ENCODE data around the gene RNF113B. TPM values are rescaled to one million over a fixed set of nuclear protein-coding genes. Genes with fewer than 3 reads are reported as not detected.

RNF113B gene
- total and polyA plus RNA-seq, 2 donors (not counting 1 experiment from before 2014, with no cell fraction given) = not detected

GRCh38 chr13:98173431-98174152, 3.5 kb downstream of the RNF113B start:
- Histone ChIP-seq H3K4me1 (ENCODE audit: control insufficient read depth in 2 of 2, insufficient read depth in 2 of 2, low read length in 2 of 2) (no peaks in the 10 kb centered on the region), H3K27me3 (replicated peaks in 1 of 4; ENCODE audit: control extremely low read depth in 1 of 4, control insufficient read depth in 3 of 4, insufficient read depth in 4 of 4, low read length in 3 of 4) (no peaks in the 10 kb centered on the region), H3K9ac (ENCODE audit: low read length) (no peak overlapping the region), H3K4me2 (replicated peaks; ENCODE audit: low read depth, low read length, poor library complexity, severe bottlenecking) (no peak overlapping the region), H3K36me3 (replicated peaks in 1 of 2; ENCODE audit: control extremely low read depth in 1 of 2, control insufficient read depth in 1 of 2, extremely low read depth in 1 of 2, insufficient read depth in 2 of 2, low read length in 1 of 2) (no peaks in the 10 kb centered on the region), H4K20me1 (ENCODE audit: control insufficient read depth, insufficient read depth, low read length, poor library complexity, severe bottlenecking) (no peaks in the 10 kb centered on the region), H3K4me3 (ENCODE audit: control extremely low read depth in 1 of 5, extremely low read depth in 1 of 5, insufficient read depth in 1 of 5, low read depth in 2 of 5, low read length in 4 of 5) (no peak overlapping the region), H2AFZ (ENCODE audit: insufficient read depth, low read depth, low read length, poor library complexity, severe bottlenecking) (no peak overlapping the region), H3K27ac (ENCODE audit: low read length in 2 of 2) (no peak overlapping the region), H3K9me3 (ENCODE audit: control extremely low read depth in 1 of 3, control insufficient read depth in 2 of 3, insufficient read depth in 1 of 3, low read length in 2 of 3) (peaks cover 0 to 12% (median 0%) of the 10 kb centered on the region in 3 donors), H3K79me2 (ENCODE audit: control insufficient read depth, insufficient read depth, low read length) (no peaks in the 10 kb centered on the region)
- ChIA-PET CTCF (no interaction called here), POLR2A (no interaction called here)
- 76% methylated on average over 6 of the region's 9 CpGs for WGBS (ENCODE audit: insufficient coverage)
- Mint-ChIP-seq H3K27me3 (peaks cover 23% of the 10 kb centered on the region), H3K27ac (no peak overlapping the region), H3K9me3 (ENCODE audit: insufficient read depth) (no peaks in the 10 kb centered on the region), H3K4me3 (no peak overlapping the region), H3K4me1 (no peaks in the 10 kb centered on the region)
- intact Hi-C loops (cut with micrococcal nuclease) = no loop called here
- no peak for TF ChIP-seq EZH2 (IDR thresholded peaks at IDR 0.05; ENCODE audit: borderline replicate concordance, insufficient read depth, low read depth, low read length, poor library complexity, severe bottlenecking)
- no peak for TF ChIP-seq CTCF (IDR thresholded peaks at IDR 0.05)
- no peak for DNase-seq
- ATAC-seq (ENCODE audit: low read depth) = no peak

DNA sequence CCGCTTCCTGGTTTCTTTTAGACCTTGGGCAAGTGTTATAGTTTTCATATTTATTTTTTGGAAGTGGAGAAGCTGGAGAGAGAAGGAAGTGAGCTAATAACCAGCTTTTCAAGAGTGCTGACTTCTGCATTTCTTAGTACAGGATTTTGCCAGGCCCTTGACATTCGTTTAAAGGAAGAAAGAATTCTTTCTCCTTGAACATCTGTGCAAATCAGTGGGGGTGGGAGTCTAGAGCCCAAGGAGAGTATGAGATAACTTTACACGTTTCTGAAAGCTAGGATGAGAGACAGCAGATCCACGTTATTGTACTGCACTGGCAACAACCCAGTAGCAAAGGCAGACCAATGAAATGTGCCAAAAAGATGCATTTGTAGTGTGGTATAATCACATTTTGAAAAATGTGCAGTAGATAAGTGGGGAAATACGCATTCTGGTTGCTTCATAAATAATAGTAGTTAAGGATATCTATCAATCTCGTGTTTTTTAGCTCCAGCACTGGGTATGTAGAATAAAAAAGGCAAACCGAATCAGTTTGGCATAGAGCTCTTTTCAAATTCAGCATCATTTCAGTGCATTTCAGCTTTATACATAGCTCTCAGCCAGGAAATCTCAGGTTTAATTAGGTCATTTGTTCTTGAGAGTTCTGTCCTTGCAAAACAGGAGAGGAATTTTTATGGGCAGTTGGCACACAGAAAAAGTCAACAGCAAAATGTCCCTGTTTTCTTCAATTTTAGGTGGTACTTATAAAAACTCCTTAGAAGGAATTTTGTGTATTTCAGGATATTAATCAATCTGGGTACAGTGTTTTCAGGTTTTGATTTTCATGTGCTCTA, 4.3 kb downstream of the RNF113B start:
- Histone ChIP-seq H3K27me3 (replicated peaks in 1 of 4; ENCODE audit: control extremely low read depth in 1 of 4, control insufficient read depth in 3 of 4, insufficient read depth in 4 of 4, low read length in 3 of 4) (no peaks in the 10 kb centered on the region), H2AFZ (ENCODE audit: insufficient read depth, low read depth, low read length, poor library complexity, severe bottlenecking) (no peak overlapping the region), H4K20me1 (ENCODE audit: control insufficient read depth, insufficient read depth, low read length, poor library complexity, severe bottlenecking) (no peaks in the 10 kb centered on the region), H3K79me2 (ENCODE audit: control insufficient read depth, insufficient read depth, low read length) (no peaks in the 10 kb centered on the region), H3K27ac (ENCODE audit: low read length in 2 of 2) (no peak overlapping the region), H3K9ac (ENCODE audit: low read length) (no peak overlapping the region), H3K9me3 (ENCODE audit: control extremely low read depth in 1 of 3, control insufficient read depth in 2 of 3, insufficient read depth in 1 of 3, low read length in 2 of 3) (peaks cover 0 to 12% (median 0%) of the 10 kb centered on the region in 3 donors), H3K4me1 (ENCODE audit: control insufficient read depth in 2 of 2, insufficient read depth in 2 of 2, low read length in 2 of 2) (no peaks in the 10 kb centered on the region), H3K36me3 (replicated peaks in 1 of 2; ENCODE audit: control extremely low read depth in 1 of 2, control insufficient read depth in 1 of 2, extremely low read depth in 1 of 2, insufficient read depth in 2 of 2, low read length in 1 of 2) (no peaks in the 10 kb centered on the region), H3K4me3 (ENCODE audit: control extremely low read depth in 1 of 5, extremely low read depth in 1 of 5, insufficient read depth in 1 of 5, low read depth in 2 of 5, low read length in 4 of 5) (no peak overlapping the region), H3K4me2 (replicated peaks; ENCODE audit: low read depth, low read length, poor library complexity, severe bottlenecking) (no peak overlapping the region)
- intact Hi-C loops (cut with micrococcal nuclease) = no loop called here
- H3K9me3 Mint-ChIP-seq (ENCODE audit: insufficient read depth) = no peaks in the 10 kb centered on the region
- peaks cover 27% of the 10 kb centered on the region for H3K27me3 Mint-ChIP-seq
- CTCF ChIA-PET = no interaction called here
- ATAC-seq (ENCODE audit: low read depth) (no peak), DNase-seq (no peak)
- no peak overlapping the region for H3K4me3 Mint-ChIP-seq
- POLR2A ChIA-PET = no interaction called here
- no peak for TF ChIP-seq EZH2 (IDR thresholded peaks at IDR 0.05; ENCODE audit: borderline replicate concordance, insufficient read depth, low read depth, low read length, poor library complexity, severe bottlenecking)
- no peak for TF ChIP-seq CTCF (IDR thresholded peaks at IDR 0.05)
- no peaks in the 10 kb centered on the region for H3K4me1 Mint-ChIP-seq
- WGBS (ENCODE audit: insufficient coverage) = 89% methylated on average over 3 of the region's 7 CpGs
- H3K27ac Mint-ChIP-seq = no peak overlapping the region

Data from B cell (primary cell).